KMS-11 (cell line): ENCODE data around the gene AADACL4.

Experiments
- H2AFZ ChIP-seq: fragments of 200-600 bp; sonication (generic); 2 replicates; pipeline ENCODE4 v1.6.1; 2016; ENCODE audit warnings: antibody characterized with exemption, mixed run types, low read depth
- H3K27ac ChIP-seq: fragments of 200-600 bp; sonication (generic); 2 replicates; pipeline ENCODE4 v1.6.1; 2016; ENCODE audit warnings: mild to moderate bottlenecking, mixed run types
- H3K27me3 ChIP-seq: fragments of 200-600 bp; sonication (generic); 2 replicates; pipeline ENCODE4 v1.6.1; 2017; ENCODE audit warnings: mild to moderate bottlenecking, low read depth, mixed run types, moderate library complexity; ENCODE audit not compliant: insufficient read depth
- H3K36me3 ChIP-seq: fragments of 200-600 bp; sonication (generic); 2 replicates; pipeline ENCODE4 v1.6.1; 2017; ENCODE audit warnings: mild to moderate bottlenecking, mixed run types; ENCODE audit not compliant: insufficient read depth
- H3K4me1 ChIP-seq: fragments of 200-600 bp; sonication (generic); 2 replicates; pipeline ENCODE4 v1.6.1; 2016; ENCODE audit warnings: mild to moderate bottlenecking, low read depth, mixed run types; ENCODE audit not compliant: poor library complexity, severe bottlenecking
- H3K4me2 ChIP-seq: fragments of 200-600 bp; sonication (generic); 2 replicates; pipeline ENCODE4 v1.7.0; 2016; ENCODE audit warnings: mild to moderate bottlenecking, mixed run types
- H3K4me3 ChIP-seq: fragments of 200-600 bp; sonication (generic); IDR thresholded peaks from 2 replicates; pipeline ENCODE4 v1.6.1; 2017; ENCODE audit warnings: low read depth, low read length, mixed read lengths; ENCODE audit not compliant: insufficient read depth
- H3K79me2 ChIP-seq: fragments of 200-600 bp; sonication (generic); 2 replicates; pipeline ENCODE4 v1.6.1; 2016; ENCODE audit warnings: low read depth, mixed run types; ENCODE audit not compliant: insufficient read depth
- H3K9ac ChIP-seq: fragments of 200-600 bp; sonication (generic); 2 replicates; pipeline ENCODE4 v1.6.1; 2016; ENCODE audit warnings: mild to moderate bottlenecking, mixed run types
- H4K20me1 ChIP-seq: fragments of 200-600 bp; sonication (generic); 2 replicates; pipeline ENCODE4 v1.6.1; 2016; ENCODE audit warnings: mild to moderate bottlenecking, mixed run types; ENCODE audit not compliant: insufficient read depth
- CTCF ChIP-seq: fragments of 200-600 bp; sonication (generic); conservative IDR thresholded peaks from 2 replicates; pipeline ENCODE4 v1.6.1; 2017; ENCODE audit warnings: low read depth, mild to moderate bottlenecking, antibody characterized with exemption, low read length, moderate library complexity, mixed read lengths

AADACL4 gene

GRCh38 chr1:12627296-12627695 is 16.6 kb upstream of the AADACL4 start:
- TF ChIP-seq CTCF = no peak
- Histone ChIP-seq H3K36me3 (no peaks in the 10 kb centered on the region), H3K27me3 (peaks cover 3% of the 10 kb centered on the region; the same call in 1 of the 2 replicates), H3K79me2 (no peaks in the 10 kb centered on the region), H3K9ac (no peak overlapping the region), H3K4me1 (no peaks in the 10 kb centered on the region), H4K20me1 (no peaks in the 10 kb centered on the region), H3K27ac (no peak overlapping the region), H3K4me3 (no peak overlapping the region), H3K4me2 (no peak overlapping the region), H2AFZ (no peak overlapping the region)

GRCh38 chr1:12629511-12629956 is 14.4 kb upstream of the AADACL4 start:
- Histone ChIP-seq H3K4me1 (no peaks in the 10 kb centered on the region), H3K9ac (no peak overlapping the region), H3K27ac (no peak overlapping the region), H4K20me1 (no peaks in the 10 kb centered on the region), H3K36me3 (no peaks in the 10 kb centered on the region), H2AFZ (no peak overlapping the region), H3K27me3 (peaks cover 3% of the 10 kb centered on the region; the same call in 1 of the 2 replicates), H3K4me3 (no peak overlapping the region), H3K4me2 (no peak overlapping the region), H3K79me2 (no peaks in the 10 kb centered on the region)
- no peak for TF ChIP-seq CTCF

GRCh38 chr1:12629985-12630760 is 13.7 kb upstream of the AADACL4 start:
- peaks cover 3% of the 10 kb centered on the region; the same call in 1 of the 2 replicates for H3K27me3 ChIP-seq
- no peaks in the 10 kb centered on the region for H4K20me1 ChIP-seq
- H3K79me2 ChIP-seq = no peaks in the 10 kb centered on the region
- no peak overlapping the region for H3K4me2 ChIP-seq
- H3K27ac ChIP-seq = no peak overlapping the region
- no peak for TF ChIP-seq CTCF
- no peak overlapping the region for H3K4me3 ChIP-seq
- H2AFZ ChIP-seq = no peak overlapping the region
- H3K4me1 ChIP-seq = no peaks in the 10 kb centered on the region
- no peak overlapping the region for H3K9ac ChIP-seq
- H3K36me3 ChIP-seq = no peaks in the 10 kb centered on the region

GRCh38 chr1:12630946-12631530 is 12.8 kb upstream of the AADACL4 start:
- Histone ChIP-seq H4K20me1 (no peaks in the 10 kb centered on the region), H3K79me2 (no peaks in the 10 kb centered on the region), H3K36me3 (no peaks in the 10 kb centered on the region), H3K9ac (no peak overlapping the region), H3K4me2 (no peak overlapping the region), H3K27ac (no peak overlapping the region), H3K4me3 (no peak overlapping the region), H2AFZ (no peak overlapping the region), H3K4me1 (no peaks in the 10 kb centered on the region), H3K27me3 (peaks cover 3% of the 10 kb centered on the region; the same call in 1 of the 2 replicates)
- TF ChIP-seq CTCF = no peak
